Epithelial cell of prostate (primary cell): Measurements from ENCODE around the gene TTF2.
A peak's percentile ranks its signal among the peaks of the same experiment; 100 is the strongest.
"Not testable (repeated sequence)": the region's sequence is repeated elsewhere in the genome, so short reads cannot be mapped to it uniquely, and the experiment has no call there.

ENCODE experiments used
- DNase-seq: peaks from one replicate; pipeline ENCODE4 v3.0.0-alpha.2; 2011; ENCODE audit warnings: low read depth, low spot score
- H3K27ac ChIP-seq: fragments of 450-650 bp; 2 replicates; pipeline ENCODE4 v1.5.1; 2017; ENCODE audit warnings: mild to moderate bottlenecking

Gene TTF2

DNA sequence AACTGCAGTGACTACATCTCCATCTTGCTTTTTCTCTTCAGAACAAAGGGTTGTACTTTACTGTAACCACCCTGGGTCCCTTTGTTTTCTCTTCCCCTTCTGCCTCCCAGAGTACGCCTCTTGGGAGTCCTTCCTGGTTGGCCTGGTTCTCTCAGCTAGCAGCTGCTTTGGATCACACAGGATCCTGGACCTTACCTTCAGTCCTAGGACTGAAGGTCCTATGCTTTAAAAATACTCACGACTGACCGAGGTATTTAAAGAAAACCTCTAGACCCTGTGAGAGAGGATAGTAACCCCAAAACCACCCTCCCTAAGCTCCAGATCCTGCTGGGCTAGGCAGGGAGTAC, 56.6 kb downstream of the TTF2 start:
- no peak for DNase-seq
- H3K27ac ChIP-seq: no peak overlapping the region

DNA sequence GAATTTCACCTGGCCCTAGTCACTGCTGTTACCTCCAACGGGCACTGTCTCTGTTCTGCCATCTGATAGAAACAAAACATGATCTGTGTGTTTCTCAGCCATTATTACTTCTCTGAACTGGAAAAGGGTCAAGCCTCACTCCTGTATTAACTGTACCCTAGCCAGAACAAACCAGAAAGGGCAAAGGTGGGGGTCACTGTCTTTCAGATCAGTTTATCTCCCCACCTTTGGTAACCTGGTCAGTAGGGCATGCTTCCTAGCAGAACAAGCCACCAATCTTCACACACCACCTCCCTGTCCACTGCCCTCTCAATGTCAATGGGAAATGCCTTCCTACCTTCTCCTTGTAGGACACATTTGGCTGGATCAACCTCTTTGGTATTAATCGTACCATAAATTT, 57.6 kb downstream of the TTF2 start:
- no peak for DNase-seq
- H3K27ac ChIP-seq: no peak overlapping the region

DNA sequence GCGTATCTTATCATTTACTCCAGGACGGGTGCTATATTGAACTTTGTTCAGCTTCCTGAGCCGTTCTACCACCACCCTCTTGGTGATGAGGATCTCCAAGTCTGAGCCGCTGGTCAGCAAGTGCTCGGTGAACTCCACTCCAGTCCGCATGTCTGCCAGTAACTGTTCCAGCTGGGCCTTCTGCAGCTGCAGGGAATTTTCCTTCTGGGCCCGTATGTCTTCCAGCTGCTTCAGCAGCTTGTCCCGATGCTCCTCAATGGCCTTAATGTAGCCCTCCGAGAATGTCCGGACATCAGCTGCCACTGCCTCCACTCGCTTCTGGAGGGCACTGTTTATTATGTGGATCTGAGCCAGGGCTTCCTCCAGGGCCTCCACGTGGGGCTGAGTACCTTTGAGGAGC, 58.0 kb downstream of the TTF2 start:
- no peak for DNase-seq
- H3K27ac ChIP-seq: no peak overlapping the region

DNA sequence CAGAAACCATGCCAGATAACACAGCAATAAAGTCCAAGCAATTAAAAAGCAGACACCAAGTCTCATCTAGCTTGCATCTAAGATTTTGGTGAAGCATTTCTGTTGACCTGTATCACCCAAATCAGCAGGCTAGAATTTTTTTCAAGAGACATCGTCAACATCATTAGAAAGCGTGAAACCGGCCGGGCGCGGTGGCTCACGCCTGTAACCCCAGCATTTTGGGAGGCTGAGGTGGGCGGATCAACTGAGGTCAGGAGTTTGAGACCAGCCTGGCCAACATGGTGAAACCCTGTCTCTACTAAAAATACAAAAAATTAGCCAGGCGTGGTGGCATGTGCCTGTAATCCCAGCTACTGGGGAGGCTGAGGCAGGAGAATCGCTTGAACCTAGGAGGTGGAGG, 59.0 kb downstream of the TTF2 start:
- DNase-seq, H3K27ac ChIP-seq: not testable (repeated sequence)

DNA sequence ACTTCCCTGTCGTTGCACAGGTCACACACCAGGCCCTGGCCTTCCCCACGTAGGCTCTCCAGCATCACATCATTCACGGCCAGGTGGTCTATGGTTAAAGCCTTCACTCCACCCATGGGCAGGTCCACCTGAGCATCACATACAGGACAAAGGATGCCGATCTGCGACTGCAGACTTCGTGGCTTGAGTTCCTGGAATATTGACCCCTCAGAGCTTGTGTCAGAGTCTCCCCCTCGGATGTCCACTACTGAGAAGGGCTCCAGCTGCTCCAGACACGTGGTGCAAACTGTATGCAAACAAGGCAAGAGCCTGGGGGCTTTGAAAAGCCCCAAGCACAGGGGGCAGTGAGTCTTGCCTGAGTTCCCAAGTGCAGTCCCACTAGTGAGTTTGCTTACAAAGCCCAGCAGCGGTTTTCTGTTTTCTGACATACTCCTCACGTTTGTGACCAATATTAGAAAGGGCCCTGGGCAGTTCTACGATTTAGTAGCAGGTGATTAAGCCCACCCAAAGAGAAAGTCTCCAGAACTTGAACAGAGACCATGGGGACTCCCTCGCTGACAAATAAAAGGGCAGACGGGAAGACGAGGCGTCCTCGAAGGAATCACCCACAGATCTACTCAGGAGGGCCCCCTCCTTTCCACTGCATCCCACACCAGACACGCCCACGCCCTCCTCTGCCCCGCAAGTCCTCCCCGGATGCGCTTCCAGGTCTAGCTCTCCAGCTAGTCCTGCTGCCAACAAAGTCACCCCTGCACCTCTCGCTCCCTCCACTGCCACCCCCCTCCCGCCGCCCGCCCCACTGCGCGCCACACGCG, 60.9 kb downstream of the TTF2 start:
- no peak for DNase-seq
- peak overlapping the region; percentile 60 for H3K27ac ChIP-seq

DNA sequence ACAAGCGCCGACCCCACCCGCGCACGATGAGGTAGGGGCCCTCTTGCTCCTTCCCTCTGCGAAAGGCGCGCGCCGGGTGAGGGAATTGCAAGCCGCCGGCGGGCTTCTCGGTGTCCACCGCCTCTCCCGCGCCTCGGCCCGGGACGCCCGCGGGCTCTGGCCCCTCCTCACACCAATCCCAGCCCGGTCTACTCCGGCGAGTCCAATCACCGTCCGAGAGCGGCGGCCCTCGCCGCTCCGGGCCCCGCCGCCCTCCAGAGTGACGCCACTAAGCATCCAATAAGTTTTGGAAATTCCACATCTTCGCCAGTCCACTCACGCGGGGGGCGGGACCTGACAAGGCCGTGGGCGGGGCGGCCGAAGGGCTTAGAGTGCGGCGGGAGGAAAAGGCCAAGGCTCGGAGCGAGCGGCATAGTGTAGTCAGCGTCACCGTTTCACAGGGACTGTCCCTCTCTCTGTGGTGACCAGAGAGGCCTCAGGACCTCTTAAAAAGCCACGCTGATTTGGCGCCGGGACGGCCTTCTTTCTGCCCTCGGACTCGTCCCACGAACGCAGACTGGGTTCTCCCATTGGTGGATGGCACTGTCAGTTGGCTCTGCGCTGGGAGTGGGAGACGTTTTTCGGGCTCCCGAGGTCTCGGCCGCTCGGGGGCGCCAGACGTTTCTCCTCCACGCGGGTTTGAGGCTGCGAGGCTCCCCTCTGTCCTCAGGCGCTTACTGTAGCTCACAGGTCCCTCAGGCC, 61.6 kb downstream of the TTF2 start, which contains the start of gene TRIM45:
TSS of gene TRIM45 (minus strand) at position 161 of the 741 bp plus-strand sequence. CDS start 548 bp downstream, outside the sequence.
- peak within 1 kb of the TSS; percentile 60 for H3K27ac ChIP-seq
- DNase-seq: peak; percentile 66

DNA sequence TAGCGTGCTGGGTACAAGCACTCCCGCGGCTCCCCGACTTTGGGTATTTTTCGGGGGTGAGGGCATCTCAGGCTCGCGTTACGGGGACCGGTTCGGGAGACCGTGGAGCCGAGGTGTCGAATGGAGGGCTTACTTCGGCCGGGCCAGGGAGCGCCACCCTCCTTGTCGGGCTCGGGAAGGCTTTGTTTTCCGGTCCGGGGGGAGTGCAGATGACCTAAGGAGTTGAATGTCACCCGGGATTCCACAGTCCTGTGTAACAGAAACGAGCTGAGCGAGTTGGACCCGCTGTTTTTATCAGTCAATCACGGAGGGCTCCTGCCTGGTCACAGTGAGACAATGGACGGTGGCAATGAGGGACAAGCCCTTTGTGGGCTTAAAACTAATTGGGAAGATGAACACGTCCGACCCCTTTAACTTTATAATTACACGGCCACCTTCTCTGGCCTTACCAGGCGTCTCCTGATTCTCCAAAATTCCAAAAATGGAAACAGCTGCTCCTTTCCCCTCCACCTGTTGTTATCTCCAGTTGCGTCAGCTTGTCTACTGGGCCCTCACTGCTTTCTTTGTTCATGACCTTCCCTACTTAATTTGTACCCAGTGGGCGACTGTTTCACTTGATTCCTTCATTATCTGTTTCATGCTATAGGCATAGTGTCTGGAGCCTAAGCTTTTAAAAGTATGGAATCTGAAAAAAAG, 62.4 kb downstream of the TTF2 start:
- H3K27ac ChIP-seq: peak overlapping the region; percentile 60

DNA sequence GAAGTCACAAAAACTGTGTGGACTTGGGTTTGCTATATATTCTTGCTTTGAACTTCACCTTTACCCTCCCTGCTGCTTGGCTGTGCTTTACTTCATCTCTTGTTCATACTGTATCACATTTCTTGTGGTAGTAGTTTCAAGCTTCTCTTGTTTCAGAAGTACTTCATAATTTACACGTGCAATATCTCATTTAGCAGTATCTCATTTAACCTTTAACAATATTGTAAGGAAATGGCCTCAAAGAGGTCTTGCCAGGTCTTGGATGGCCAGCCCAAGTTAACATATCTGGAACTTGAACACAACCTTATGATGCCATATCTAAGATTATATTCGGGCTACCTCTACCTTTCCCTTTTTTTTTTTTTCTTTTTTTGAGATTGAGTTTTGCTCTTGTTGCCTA, 63.1 kb downstream of the TTF2 start:
- no peak for DNase-seq
- H3K27ac ChIP-seq: no peak overlapping the region

More for the DNA sequence above, 62.4 kb downstream of the TTF2 start:
- no peak for DNase-seq

DNA sequence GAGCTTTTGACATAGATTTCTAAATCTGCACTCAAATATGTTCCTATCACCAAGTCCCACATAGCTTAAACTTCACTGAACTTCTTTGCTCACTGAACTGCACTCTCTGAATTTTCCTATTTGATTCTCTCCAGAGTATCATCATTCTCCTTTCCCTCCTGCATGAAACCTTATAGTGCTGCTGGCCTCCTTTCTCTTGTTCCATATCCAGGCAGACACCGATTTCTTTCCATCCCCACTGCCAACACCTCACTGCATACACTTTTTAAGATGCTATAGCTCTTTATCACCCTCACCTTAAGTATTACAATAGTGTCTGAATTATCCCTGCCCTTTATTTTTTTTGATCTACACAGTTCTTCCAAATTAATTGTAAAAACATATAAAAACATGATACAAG, 64.5 kb downstream of the TTF2 start:
- no peak overlapping the region for H3K27ac ChIP-seq
- no peak for DNase-seq

DNA sequence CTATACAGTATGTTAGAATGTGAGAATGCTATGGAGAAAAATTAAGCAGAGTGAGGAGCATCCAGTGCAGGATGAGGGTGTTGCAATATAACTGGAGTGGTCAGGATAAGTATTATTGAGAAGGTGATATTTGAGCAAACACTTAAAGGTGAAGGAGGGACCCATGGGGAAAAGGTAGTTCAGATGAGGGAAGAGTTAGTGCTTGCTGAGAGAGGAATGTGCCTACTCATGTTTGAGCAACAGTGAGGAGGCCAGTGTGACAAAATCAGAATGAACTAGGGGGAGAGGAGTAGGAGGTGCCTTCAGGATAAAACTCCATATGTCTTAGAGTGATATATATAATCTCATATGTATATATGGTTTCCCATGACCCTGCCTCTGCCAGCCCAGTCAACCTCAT, 67.7 kb downstream of the TTF2 start:
- H3K27ac ChIP-seq: no peak overlapping the region
- DNase-seq: no peak

DNA sequence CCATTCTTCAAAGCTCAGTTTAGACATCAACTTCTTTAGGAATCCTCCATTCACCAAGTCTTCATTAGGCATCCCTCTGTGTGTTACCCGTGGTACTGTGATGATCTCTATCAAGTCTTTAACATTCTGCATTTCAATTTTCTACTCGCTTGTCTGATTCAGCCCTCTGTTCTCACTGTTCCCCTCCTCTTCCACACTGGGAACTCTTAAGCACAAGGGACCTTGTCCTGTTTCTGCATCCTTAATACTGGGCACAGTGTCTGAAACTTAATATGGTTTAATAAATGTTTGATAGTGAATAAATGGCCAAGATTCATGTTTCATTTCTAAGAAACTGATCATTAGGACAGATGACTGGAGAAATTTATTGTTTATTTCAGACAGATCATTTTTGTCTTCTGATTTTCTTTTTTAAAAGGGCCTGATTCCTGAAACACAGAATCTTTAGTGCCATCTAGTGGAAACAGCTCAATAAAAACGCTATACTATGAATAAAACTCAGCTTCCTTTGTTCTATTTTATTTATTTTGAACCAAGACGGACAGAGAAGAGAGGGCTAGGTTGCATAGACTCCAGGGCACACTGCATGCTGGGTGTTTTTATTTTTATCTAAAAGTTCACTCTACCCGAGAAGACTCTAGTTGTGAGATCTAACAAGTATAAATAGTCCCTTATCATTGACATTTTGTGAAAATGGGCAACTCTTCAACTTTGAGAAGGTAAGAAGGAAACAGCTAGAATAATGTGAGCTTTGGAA, 68.4 kb downstream of the TTF2 start:
- H3K27ac ChIP-seq: no peak overlapping the region
- DNase-seq: no peak

DNA sequence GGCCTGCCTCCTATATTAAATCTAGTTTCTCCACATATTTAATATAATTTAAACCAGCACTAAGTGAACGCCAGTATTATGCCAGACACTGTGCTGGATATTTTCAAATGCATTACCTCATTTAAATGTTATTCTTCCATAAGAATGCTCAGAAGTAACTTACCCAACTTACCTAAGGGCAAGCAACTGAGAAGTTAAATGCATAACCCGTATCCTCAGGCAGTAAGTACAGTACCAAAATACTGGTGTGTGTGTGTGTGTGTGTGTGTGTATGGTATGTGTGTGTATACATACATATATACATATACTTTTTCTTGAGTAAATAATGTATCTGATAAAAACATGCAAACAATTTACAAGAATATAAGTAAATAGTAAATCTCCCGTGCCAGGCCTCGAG, 70.4 kb downstream of the TTF2 start:
- DNase-seq: no peak
- H3K27ac ChIP-seq: no peak overlapping the region

DNA sequence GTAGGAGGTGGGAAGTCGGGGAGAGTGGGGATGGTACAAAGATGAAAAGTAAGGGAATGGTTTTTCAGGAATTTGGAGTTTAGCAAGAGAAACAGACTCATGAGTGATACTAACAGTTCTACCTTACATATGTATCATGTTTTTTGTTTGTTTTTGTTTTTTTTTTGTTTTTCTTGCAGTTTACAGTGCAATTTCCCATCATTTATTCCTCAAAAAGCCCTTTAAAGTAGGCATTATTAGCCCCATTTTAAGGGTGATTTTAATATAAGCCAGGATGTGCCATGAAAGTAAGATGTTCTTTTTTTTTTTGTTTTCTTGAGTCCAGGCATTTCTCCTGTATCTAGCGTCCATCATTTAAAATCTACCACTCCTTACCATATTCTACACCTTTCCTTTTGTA, 75.2 kb downstream of the TTF2 start:
- DNase-seq: no peak
- H3K27ac ChIP-seq: no peak overlapping the region

DNA sequence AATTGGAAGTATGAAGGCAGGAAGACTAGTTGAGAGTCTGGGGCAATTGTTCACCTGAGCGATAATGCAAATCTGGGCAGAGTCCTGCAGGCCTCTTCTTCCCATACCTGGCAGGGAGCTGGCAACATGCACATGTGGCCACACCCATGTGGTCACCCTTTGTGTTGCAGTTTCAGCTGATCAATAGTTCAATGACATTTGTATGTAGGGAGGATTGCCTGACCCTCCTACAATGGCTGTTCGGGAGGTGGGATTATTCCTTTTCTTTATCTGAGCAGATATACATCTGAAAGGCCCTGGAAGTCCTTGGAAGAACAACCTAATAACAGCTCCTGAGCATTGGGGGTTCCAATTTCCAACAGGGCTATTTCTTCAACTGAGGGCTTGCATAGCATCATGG, 76.6 kb downstream of the TTF2 start:
- DNase-seq: no peak
- H3K27ac ChIP-seq: no peak overlapping the region

DNA sequence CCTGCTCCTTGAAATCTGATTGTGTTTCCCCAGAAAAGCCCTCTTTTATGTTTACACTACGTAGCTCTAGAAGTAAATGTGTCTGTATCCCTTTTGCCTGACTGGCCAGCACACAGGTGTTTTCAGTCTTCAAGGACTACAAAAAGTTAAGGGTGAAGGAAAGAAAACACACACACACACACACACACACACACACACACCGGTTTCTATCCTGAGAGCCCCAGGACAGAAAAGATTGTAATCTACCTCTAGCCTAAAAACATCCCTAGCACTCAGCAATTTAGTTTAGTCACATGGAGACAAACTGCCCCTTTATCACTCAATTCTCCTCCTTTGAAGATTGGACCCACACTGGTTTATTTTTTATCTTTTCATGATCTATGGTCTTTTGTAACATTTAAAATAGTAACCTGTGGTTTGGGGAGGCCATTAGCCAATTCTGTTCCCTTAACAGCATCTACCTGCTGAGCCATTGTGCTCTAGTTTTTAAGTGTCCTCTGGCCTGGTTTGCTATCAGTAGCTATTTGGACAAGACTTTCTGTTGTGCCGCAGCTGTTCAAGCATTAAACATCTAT, 77.2 kb downstream of the TTF2 start:
- H3K27ac ChIP-seq: no peak overlapping the region
- no peak for DNase-seq

DNA sequence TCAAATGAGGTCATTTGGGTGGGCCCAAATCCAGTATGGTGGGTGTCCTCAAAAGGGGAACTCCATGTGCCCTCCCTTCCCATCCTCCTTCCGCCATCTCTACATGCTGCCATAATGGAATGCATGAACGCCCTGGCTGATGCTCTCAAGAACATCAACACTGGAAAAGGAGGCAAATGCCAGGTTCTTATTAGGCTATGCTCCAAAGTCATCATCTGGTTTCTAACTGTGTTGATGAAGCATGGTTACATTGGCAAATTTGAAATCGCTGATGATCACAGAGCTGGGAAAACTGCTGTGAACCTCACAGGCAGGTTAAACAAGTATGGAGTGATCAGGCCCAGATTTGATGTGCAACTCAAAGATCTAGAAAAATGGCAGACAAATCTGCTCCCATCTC, 78.0 kb downstream of the TTF2 start:
- no peak overlapping the region for H3K27ac ChIP-seq
- no peak for DNase-seq

DNA sequence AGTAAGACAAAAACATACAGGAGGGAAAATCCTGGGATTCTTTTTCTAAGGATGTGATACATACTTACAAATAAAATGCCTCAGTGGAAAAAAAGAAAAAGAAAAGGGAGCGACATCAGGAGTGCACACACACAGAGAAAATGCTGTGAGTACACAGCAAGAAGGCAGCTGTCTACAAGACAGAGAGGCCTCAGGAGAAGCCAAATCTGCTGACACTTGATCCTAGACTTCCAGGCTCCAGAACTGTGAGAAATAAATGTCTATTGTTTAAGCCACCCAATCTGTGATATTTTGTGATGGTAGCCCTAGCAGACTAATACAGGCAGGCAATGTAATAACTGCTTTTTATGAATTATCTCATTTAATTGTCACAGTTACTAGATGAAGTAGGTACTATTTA, 78.4 kb downstream of the TTF2 start:
- DNase-seq: no peak
- H3K27ac ChIP-seq: no peak overlapping the region

DNA sequence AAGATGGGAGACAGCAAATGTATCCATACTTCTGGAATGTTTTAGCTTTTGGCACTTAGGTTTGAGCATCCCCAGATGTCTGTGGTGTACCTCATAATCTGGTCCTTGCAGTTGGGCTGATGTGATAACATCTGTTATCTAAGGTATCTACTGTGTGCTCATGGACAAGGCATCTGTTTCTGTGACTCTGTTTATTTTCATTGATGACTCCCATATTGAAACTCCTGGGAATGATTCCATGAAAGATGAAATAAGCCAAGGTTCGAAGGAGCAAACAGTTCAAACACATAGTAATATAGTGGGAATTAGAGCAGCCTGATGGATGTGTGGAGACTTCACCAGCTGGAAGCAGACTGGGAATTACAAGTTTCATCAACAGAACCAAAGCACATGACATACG, 82.1 kb downstream of the TTF2 start:
- no peak overlapping the region for H3K27ac ChIP-seq
- DNase-seq: no peak

DNA sequence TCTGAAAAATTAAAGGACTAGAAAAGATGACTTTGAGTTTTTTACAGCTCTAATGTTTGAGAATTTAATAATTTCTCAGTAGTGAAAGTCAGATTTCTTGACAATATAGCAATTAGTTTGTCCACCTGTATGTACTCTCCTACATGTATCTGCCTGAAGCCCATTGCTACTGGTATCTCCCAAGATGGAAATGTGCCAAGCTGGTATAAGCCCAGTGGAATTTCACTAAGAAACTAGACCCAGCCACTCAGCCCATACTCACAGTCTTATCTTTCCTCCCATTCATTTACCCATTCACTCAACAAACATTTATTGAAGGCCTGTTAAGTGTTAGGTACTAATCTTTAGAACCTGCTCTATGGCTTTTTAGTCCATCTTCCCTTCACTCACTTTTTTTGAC, 83.0 kb downstream of the TTF2 start:
- no peak overlapping the region for H3K27ac ChIP-seq
- DNase-seq: no peak

DNA sequence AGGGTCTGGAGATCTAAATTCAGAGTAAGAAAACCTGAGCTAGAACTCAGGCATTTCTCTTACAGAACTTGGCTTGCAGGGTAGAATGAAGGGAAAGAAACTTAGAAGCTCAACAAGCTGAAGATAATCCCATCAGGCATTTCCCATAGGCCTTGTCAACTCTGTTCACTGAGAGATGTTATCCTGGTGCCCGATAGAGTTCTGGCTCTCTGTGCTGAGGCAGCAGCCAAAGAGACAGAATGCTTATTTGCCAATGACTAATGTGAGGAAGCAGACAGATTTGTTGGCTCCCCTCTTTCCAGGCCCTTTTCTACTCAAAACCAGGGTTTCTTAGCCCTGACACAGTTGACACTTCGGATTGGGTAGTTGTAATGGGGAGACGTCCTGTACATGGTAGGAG, 83.7 kb downstream of the TTF2 start:
- no peak for DNase-seq
- H3K27ac ChIP-seq: no peak overlapping the region
